Keratinocyte (primary cell): ENCODE data around the gene IKZF1.

Experiments used
- EZH2 ChIP-seq: IDR thresholded peaks from one replicate; pipeline ENCODE4 v1.6.1; 2012; ENCODE audit warnings: inconsistent platforms, mild to moderate bottlenecking, low read length, moderate library complexity
- TF ChIP-seq, protein P1 (sequence below), 3 experiments: IDR thresholded peaks in 1 of 3; conservative IDR thresholded peaks in 1 of 3; optimal IDR thresholded peaks in 1 of 3; 2 replicates in 2 of 3; 3 replicates in 1 of 3; pipeline versions ENCODE3 to v1.5.1; 2011; ENCODE audit warnings: low read length in 3 of 3, mild to moderate bottlenecking in 3 of 3, moderate library complexity in 2 of 3, control low read depth in 1 of 3, inconsistent platforms in 1 of 3; ENCODE audit not compliant: insufficient read depth in 2 of 3; ENCODE audit errors: extremely low read depth in 1 of 3

DNA sequence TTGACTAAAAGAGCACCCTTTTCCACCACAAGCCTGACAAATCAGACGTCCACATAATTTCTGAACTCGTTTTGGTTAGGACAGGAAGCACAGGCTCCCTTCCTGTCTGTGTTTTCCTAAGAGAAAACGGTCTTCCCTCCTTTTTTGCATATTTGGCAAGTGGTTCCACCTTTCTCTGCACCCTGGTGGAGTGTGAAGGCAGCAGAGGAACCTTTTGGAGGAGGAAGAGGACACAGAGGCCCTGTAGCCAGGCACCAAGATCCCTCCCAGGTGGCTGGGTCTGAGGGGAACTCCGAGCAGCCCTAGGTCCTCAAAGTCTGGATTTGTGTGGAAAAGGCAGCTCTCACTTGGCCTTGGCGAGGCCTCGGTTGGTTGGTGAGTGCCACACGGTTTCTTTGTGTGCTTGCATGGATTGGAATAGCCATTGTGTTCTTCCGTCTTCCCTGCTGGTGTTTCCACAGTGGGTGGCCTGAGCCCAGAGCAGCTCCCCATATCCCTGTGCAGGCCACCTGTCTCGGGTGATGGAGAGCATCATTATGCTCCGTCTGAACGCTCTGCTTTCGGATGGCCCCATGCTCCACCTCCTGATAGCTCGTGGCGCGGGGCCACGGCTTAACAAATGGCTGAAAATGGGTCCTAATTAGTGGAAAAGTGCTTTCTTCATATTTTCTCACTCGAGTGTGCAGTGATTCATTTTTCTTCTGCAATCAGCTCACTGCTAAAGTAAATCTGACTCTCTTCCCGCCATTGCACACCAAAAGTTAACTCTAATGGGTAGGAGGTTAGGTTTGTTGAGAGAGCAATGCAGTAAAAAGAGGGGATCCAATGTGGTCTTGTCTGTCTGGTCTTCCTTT, 4.2 kb downstream of the IKZF1 start:
- TF ChIP-seq, protein P1, sequence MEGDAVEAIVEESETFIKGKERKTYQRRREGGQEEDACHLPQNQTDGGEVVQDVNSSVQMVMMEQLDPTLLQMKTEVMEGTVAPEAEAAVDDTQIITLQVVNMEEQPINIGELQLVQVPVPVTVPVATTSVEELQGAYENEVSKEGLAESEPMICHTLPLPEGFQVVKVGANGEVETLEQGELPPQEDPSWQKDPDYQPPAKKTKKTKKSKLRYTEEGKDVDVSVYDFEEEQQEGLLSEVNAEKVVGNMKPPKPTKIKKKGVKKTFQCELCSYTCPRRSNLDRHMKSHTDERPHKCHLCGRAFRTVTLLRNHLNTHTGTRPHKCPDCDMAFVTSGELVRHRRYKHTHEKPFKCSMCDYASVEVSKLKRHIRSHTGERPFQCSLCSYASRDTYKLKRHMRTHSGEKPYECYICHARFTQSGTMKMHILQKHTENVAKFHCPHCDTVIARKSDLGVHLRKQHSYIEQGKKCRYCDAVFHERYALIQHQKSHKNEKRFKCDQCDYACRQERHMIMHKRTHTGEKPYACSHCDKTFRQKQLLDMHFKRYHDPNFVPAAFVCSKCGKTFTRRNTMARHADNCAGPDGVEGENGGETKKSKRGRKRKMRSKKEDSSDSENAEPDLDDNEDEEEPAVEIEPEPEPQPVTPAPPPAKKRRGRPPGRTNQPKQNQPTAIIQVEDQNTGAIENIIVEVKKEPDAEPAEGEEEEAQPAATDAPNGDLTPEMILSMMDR (optimal IDR thresholded peaks at IDR 0.05 in 1 of 3, IDR thresholded peaks at IDR 0.05 in 1 of 3, conservative IDR thresholded peaks at IDR 0.05 in 1 of 3; ENCODE audit: extremely low read depth in 1 of 3, insufficient read depth in 2 of 3, low read length in 3 of 3): no peak
- TF ChIP-seq EZH2: no peak
